DND-41 (cell line): ENCODE measurements around the gene MOB3C.

Experiments used
- CTCF ChIP-seq: IDR thresholded peaks from 2 replicates; pipeline ENCODE4 v1.5.1; 2012; ENCODE audit warnings: borderline replicate concordance, low read length, moderate library complexity, mild to moderate bottlenecking; ENCODE audit not compliant: poor library complexity, severe bottlenecking; ENCODE audit errors: extremely low read depth
- EZH2 ChIP-seq: IDR thresholded peaks from 3 replicates; pipeline ENCODE4 v1.6.1; 2012; ENCODE audit warnings: borderline replicate concordance, low read depth, mild to moderate bottlenecking, moderate library complexity, low read length, inconsistent platforms; ENCODE audit not compliant: severe bottlenecking

- TF ChIP-seq CTCF (peak; percentile 38), EZH2 (no peak)
Measured at GRCh38 chr1:46603858-46604549, 12.6 kb downstream of the MOB3C start, which contains the start of gene MKNK1.
